ENCODE measurements around the gene ZRANB2.

Gene ZRANB2

DNA sequence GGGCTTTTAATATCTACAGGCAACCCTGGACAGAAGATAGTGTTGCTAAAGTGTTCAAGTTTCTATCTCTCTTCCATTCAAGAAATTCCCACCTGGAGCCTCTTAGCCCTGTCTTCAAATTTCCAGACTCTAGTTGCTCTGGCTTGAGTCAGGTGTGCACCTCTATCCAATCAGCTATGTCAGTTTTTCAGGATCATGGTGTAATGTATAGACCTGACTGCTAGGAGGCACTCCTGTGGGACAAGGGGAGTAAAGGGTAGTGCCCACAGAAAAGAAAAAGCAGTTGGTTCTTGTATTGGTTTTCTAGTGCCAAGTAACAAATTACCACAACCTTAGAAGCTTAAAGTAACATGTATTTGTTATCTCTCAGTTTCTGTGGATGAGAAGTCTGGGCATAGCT lies 6.2 kb upstream of the ZRANB2 start:
- H3K36me3 ChIP-seq (ENCODE audit: insufficient read depth, low read length): no peaks in the 10 kb centered on the region

GRCh38 chr1:71086331-71086730 lies 5.5 kb upstream of the ZRANB2 start:
- no peaks in the 10 kb centered on the region for H3K36me3 ChIP-seq (ENCODE audit: insufficient read depth, low read length)
- no peaks in the 10 kb centered on the region for H3K4me1 ChIP-seq (ENCODE audit: insufficient read depth, low read length)
- H3K9me3 ChIP-seq (ENCODE audit: control insufficient read depth, insufficient read depth, low read length): no peaks in the 10 kb centered on the region
- H3K9ac ChIP-seq (ENCODE audit: low read depth, low read length): no peak overlapping the region

More for the DNA sequence above, 6.2 kb upstream of the ZRANB2 start:
- Histone ChIP-seq H3K9me3 (ENCODE audit: control insufficient read depth, insufficient read depth, low read length) (no peaks in the 10 kb centered on the region), H3K9ac (ENCODE audit: low read depth, low read length) (no peak overlapping the region), H3K4me1 (ENCODE audit: insufficient read depth, low read length) (no peaks in the 10 kb centered on the region)

- Histone ChIP-seq H3K9me3 (ENCODE audit: control insufficient read depth, insufficient read depth, low read length) (no peaks in the 10 kb centered on the region), H3K9ac (ENCODE audit: low read depth, low read length) (no peak overlapping the region), H3K36me3 (ENCODE audit: insufficient read depth, low read length) (peaks cover 1% of the 10 kb centered on the region; the same call in 1 of the 2 replicates), H3K4me1 (ENCODE audit: insufficient read depth, low read length) (no peaks in the 10 kb centered on the region)
These were observed 2.4 kb upstream of the ZRANB2 start for GRCh38 chr1:71083271-71083670.

- Histone ChIP-seq H3K9me3 (ENCODE audit: control insufficient read depth, insufficient read depth, low read length) (no peaks in the 10 kb centered on the region), H3K4me1 (ENCODE audit: insufficient read depth, low read length) (no peaks in the 10 kb centered on the region), H3K9ac (ENCODE audit: low read depth, low read length) (peak overlapping the region; percentile 88), H3K36me3 (ENCODE audit: insufficient read depth, low read length) (peaks cover 4% of the 10 kb centered on the region; the same call in 1 of the 2 replicates)
These were observed 854 bp upstream of the ZRANB2 start for GRCh38 chr1:71081697-71082080.

DNA sequence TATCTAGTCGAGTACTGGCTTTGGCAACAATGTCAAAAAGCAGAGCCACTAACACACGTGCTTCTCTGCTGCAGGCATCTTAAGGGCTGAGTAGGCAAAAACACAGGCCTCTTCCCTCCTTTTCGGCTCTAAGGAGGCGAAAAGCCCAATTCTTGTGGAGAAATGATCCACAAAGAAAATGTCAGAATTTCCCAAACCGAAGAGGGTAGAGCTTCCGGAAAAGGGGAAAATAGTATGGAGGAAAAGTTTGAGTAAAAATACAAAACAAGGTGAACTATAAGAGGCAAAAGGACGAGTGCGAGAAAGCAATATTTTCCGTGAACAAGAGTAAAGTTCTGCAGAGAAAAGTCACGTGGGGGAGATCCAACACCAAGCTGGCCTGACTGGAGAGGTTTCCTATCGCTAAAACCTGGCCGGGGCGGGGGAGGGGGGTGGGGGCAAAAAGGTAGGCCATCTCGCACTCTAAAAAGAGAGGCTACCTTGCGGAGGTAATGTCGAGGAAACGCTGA lies 551 bp downstream of the ZRANB2 start:
- no peaks in the 10 kb centered on the region for H3K4me1 ChIP-seq (ENCODE audit: insufficient read depth, low read length)
- no peaks in the 10 kb centered on the region for H3K9me3 ChIP-seq (ENCODE audit: control insufficient read depth, insufficient read depth, low read length)
- peaks cover 14% of the 10 kb centered on the region for H3K36me3 ChIP-seq (ENCODE audit: insufficient read depth, low read length)
- peak overlapping the region; percentile 88 for H3K9ac ChIP-seq (ENCODE audit: low read depth, low read length)

DNA sequence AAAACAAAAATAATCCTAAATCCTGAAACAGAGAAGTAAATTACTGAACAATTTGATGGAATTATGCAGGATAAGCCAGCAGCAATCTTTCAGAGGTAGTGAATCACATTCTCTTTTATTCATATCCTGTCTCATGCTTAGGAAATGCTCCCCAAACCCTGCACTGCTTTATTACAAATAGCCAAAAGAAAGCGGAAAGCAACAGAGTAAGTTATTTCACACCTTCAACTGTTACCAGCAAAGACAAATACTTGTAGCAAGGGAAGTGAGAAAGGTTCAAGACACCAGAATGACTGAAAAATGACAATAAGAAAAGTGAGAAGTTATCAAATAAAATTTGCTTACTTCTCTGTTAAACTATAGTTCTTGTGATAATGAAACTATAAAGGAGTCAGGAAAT lies 6.2 kb downstream of the ZRANB2 start:
- H3K36me3 ChIP-seq (ENCODE audit: insufficient read depth, low read length): peaks cover 28% of the 10 kb centered on the region
- H3K4me1 ChIP-seq (ENCODE audit: insufficient read depth, low read length): no peaks in the 10 kb centered on the region
- H3K9ac ChIP-seq (ENCODE audit: low read depth, low read length): no peak overlapping the region
- H3K9me3 ChIP-seq (ENCODE audit: control insufficient read depth, insufficient read depth, low read length): no peaks in the 10 kb centered on the region

GRCh38 chr1:71072273-71072672 lies 8.6 kb downstream of the ZRANB2 start:
- Histone ChIP-seq H3K9ac (ENCODE audit: low read depth, low read length) (no peak overlapping the region), H3K36me3 (ENCODE audit: insufficient read depth, low read length) (peaks cover 33% of the 10 kb centered on the region), H3K9me3 (ENCODE audit: control insufficient read depth, insufficient read depth, low read length) (no peaks in the 10 kb centered on the region), H3K4me1 (ENCODE audit: insufficient read depth, low read length) (no peaks in the 10 kb centered on the region)

DNA sequence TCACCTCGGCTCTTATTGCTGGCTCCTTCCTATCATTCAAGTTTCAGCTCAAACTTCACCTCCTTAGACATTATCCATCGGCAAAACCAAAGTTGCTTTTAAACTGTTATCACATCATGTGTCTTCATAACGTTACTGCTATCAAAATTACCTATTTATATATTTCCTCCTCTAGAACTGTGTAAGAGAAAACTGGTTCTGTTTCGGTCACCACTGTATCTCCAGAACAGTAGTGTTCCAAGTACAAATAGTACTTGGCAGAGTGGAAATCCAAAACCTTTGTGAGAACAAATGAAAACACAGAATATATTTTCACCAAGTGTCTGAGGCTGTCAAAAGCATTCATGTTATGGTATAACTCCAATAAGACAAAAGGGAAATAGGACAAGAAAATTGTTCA lies 9.1 kb downstream of the ZRANB2 start:
- Histone ChIP-seq H3K36me3 (ENCODE audit: insufficient read depth, low read length) (peaks cover 34% of the 10 kb centered on the region), H3K9ac (ENCODE audit: low read depth, low read length) (no peak overlapping the region), H3K9me3 (ENCODE audit: control insufficient read depth, insufficient read depth, low read length) (no peaks in the 10 kb centered on the region), H3K4me1 (ENCODE audit: insufficient read depth, low read length) (no peaks in the 10 kb centered on the region)

DNA sequence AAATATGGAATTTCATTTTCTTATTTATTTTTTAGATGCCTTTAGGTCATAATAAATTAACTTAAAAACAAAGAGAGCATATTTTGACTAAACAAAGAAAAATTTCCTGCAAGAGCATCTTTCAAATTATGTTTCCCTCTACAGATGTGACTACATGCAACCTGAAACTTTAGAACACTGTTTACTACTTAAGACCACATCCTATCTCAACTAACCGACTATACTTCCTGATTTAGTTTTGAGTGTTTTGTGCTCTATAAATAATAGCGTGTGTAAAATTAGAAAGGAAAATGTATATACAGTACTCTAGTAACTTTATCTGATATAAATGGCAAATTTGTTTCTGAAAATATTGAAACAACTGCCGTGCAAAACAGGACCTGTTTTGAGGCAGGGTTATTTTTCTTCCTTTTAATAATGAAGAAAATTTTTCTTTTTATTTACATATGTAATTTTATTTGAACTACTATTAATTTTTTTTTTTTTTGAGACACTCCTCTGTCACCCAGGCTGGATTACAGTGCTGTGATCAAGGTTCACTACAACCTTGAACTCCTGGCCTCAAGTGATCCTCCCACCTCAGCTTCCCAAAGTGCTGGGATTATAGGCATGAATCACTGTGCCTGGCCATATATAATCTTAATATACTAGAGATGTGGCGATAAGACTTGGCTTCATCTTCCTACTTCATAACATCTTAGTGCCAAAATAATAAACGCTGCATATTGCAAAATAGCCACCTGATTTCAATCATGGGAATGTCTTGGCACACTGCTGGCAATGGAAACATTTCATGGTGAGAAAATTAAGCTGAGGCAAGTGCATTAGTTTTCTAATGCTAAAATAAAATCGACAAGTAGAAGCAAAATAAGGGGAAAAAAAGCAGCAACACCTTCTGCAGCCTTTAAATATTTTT lies 12.3 kb downstream of the ZRANB2 start:
- no peaks in the 10 kb centered on the region for H3K4me1 ChIP-seq (ENCODE audit: insufficient read depth, low read length)
- H3K9ac ChIP-seq (ENCODE audit: low read depth, low read length): no peak overlapping the region
- no peaks in the 10 kb centered on the region for H3K9me3 ChIP-seq (ENCODE audit: control insufficient read depth, insufficient read depth, low read length)
- H3K36me3 ChIP-seq (ENCODE audit: insufficient read depth, low read length): peaks cover 33% of the 10 kb centered on the region

GRCh38 chr1:71054791-71055190 lies 26.0 kb downstream of the ZRANB2 start:
- peaks cover under 1% of the 10 kb centered on the region; the same call in 1 of the 2 replicates for H3K36me3 ChIP-seq (ENCODE audit: insufficient read depth, low read length)
- H3K4me1 ChIP-seq (ENCODE audit: insufficient read depth, low read length): no peaks in the 10 kb centered on the region
- no peaks in the 10 kb centered on the region for H3K9me3 ChIP-seq (ENCODE audit: control insufficient read depth, insufficient read depth, low read length)
- H3K9ac ChIP-seq (ENCODE audit: low read depth, low read length): no peak overlapping the region

GRCh38 chr1:71054281-71054731 lies 26.5 kb downstream of the ZRANB2 start:
- Histone ChIP-seq H3K9ac (ENCODE audit: low read depth, low read length) (no peak overlapping the region), H3K9me3 (ENCODE audit: control insufficient read depth, insufficient read depth, low read length) (no peaks in the 10 kb centered on the region), H3K4me1 (ENCODE audit: insufficient read depth, low read length) (no peaks in the 10 kb centered on the region), H3K36me3 (ENCODE audit: insufficient read depth, low read length) (no peaks in the 10 kb centered on the region)

DNA sequence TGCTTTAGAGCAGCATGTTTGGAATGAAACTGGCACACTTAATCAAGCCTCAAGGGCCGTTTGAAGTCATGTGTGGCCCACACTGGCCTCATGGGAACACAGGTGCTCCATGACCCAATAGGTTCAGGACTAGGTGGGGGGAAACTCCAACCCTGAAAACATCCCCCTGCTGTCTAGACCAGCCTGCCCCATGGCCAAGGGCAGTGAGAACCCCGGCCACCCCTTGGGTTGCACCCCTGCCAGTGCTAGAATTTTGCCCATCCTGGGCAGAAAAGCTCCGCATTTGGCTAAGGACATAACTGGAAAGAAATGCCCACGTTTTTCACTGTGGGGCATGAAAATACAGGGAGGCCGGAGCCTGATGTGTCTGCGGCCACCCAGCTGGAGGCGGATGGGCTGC lies 27.1 kb downstream of the ZRANB2 start:
- Histone ChIP-seq H3K4me1 (ENCODE audit: insufficient read depth, low read length) (no peaks in the 10 kb centered on the region), H3K9ac (ENCODE audit: low read depth, low read length) (no peak overlapping the region), H3K9me3 (ENCODE audit: control insufficient read depth, insufficient read depth, low read length) (no peaks in the 10 kb centered on the region), H3K36me3 (ENCODE audit: insufficient read depth, low read length) (no peaks in the 10 kb centered on the region)

GRCh38 chr1:71053146-71053545 lies 27.7 kb downstream of the ZRANB2 start:
- no peaks in the 10 kb centered on the region for H3K9me3 ChIP-seq (ENCODE audit: control insufficient read depth, insufficient read depth, low read length)
- no peak overlapping the region for H3K9ac ChIP-seq (ENCODE audit: low read depth, low read length)
- no peaks in the 10 kb centered on the region for H3K36me3 ChIP-seq (ENCODE audit: insufficient read depth, low read length)
- no peaks in the 10 kb centered on the region for H3K4me1 ChIP-seq (ENCODE audit: insufficient read depth, low read length)

DNA sequence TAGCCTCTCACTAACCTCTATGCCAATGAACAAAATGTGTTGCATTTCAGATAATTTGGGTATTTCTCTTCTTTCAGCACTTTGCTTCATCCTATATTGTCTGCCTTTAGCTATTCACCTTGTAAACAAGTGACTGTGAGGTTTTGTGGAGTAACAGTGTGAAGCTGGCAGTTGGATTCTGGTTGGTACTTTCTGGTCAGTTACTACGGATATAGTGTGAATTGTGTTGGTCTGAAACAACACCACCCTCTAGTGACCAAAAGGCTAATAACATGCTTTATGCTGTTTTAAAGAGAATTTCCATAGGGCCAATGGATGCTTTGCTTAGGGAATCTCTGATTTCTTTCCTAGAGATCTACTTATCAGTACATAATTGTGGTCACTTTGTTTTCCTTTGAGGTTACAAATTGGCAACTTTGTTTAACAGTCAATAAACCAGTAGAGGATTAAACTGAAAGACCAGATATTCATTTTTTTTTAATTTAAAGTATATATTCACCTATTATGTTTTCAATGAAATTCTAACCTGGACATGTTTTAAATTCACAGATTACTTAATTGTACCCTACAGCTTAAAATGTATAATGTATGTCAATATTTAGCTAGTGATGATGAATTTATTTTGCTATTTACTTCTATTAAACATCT lies 30.8 kb downstream of the ZRANB2 start:
- Histone ChIP-seq H3K36me3 (ENCODE audit: insufficient read depth, low read length) (no peaks in the 10 kb centered on the region), H3K9me3 (ENCODE audit: control insufficient read depth, insufficient read depth, low read length) (no peaks in the 10 kb centered on the region), H3K9ac (ENCODE audit: low read depth, low read length) (no peak overlapping the region), H3K4me1 (ENCODE audit: insufficient read depth, low read length) (no peaks in the 10 kb centered on the region)

All from ES-I3 (cell line).